ENCODE data around the gene ALKBH4. TPM values are rescaled to one million over a fixed set of nuclear protein-coding genes. Genes with fewer than 3 reads are reported as not detected.

Gene ALKBH4
- polyA plus RNA-seq, 1 of the 3 experiments (the other 2 are of a cell fraction), result 18.1 TPM

GRCh38 chr7:102424787-102425218 is 39.9 kb downstream of the ALKBH4 start:
- H3K36me3 ChIP-seq (replicated peaks in 1 of 2; ENCODE audit: control insufficient read depth in 1 of 2, insufficient read depth in 2 of 2, low read length in 1 of 2), result peaks cover 32 to 37% of the 10 kb centered on the region in 2 experiments
- H3K27me3 ChIP-seq (ENCODE audit: insufficient read depth), result no peaks in the 10 kb centered on the region
- no peaks in the 10 kb centered on the region for H3K9me3 ChIP-seq
- H3K4me1 ChIP-seq (ENCODE audit: control insufficient read depth in 1 of 2, insufficient read depth in 2 of 2, low read depth in 1 of 2, low read length in 1 of 2), result no peaks in the 10 kb centered on the region
- no peak overlapping the region for H3K27ac ChIP-seq (ENCODE audit: low read depth in 2 of 2, low read length in 1 of 2)
- whole genome bisulfite sequencing (ENCODE audit: low lambda C conversion rate), result 84% methylated on average over 10 of the region's 13 CpGs
- no peaks in the 10 kb centered on the region for H4K20me1 ChIP-seq (ENCODE audit: insufficient read depth)
- TF ChIP-seq SMC3 (IDR thresholded peaks at IDR 0.05; ENCODE audit: low read depth, low read length) (no peak), MXI1 (IDR thresholded peaks at IDR 0.05; ENCODE audit: low read depth, low read length) (no peak), FOXJ3 (CRISPR knock-in tag; IDR thresholded peaks at IDR 0.05) (no peak), CHD2 (IDR thresholded peaks at IDR 0.05; ENCODE audit: low read length, partially characterized antibody) (no peak), RAD21 (IDR thresholded peaks at IDR 0.05; ENCODE audit: low read length) (no peak), USF1 (IDR thresholded peaks at IDR 0.05; ENCODE audit: borderline replicate concordance, low read depth) (no peak), EZH2phosphoT487 (IDR thresholded peaks at IDR 0.05; ENCODE audit: borderline replicate concordance, low read depth) (no peak), JUND (IDR thresholded peaks at IDR 0.05) (no peak), YY1 (IDR thresholded peaks at IDR 0.05; ENCODE audit: low read depth) (no peak), SIN3A (IDR thresholded peaks at IDR 0.05; ENCODE audit: borderline replicate concordance, low read depth, low read length) (no peak), ZBTB33 (IDR thresholded peaks at IDR 0.05; ENCODE audit: borderline replicate concordance, low read depth) (no peak), TAF1 (IDR thresholded peaks at IDR 0.05; ENCODE audit: borderline replicate concordance, low read depth, low read length) (no peak), MAX (IDR thresholded peaks at IDR 0.05; ENCODE audit: low read depth) (no peak), RFX5 (IDR thresholded peaks at IDR 0.05; ENCODE audit: low read length) (no peak)
- H3K79me2 ChIP-seq (ENCODE audit: insufficient read depth), result peaks cover 6% of the 10 kb centered on the region; the same call in 1 of the 2 replicates
- CTCF ChIA-PET, result interaction anchor here (1.8 to 2.4 kb wide), 2 partner anchors 12 to 20 kb away, joined by 6 to 11 read pairs; no protein-coding TSS in a partner anchor
- H2AFZ ChIP-seq (ENCODE audit: low read depth), result no peak overlapping the region
- no peak overlapping the region for H3K9ac ChIP-seq
- peaks cover 6% of the 10 kb centered on the region for H3F3A ChIP-seq (replicated peaks; ENCODE audit: insufficient read depth)
- H3K4me3 ChIP-seq (ENCODE audit: low read depth in 2 of 2, low read length in 1 of 2), result no peak overlapping the region
- no peaks in the 10 kb centered on the region for H3K9me2 ChIP-seq
- no peak for DNase-seq
- H3K4me2 ChIP-seq, result no peak overlapping the region
- POLR2A ChIA-PET, result interaction anchor here (0.5 kb wide), 1 partner anchor 41 kb away, joined by 3 read pairs; no protein-coding TSS in a partner anchor

GRCh38 chr7:102424129-102424551 is 40.5 kb downstream of the ALKBH4 start:
- H4K20me1 ChIP-seq (ENCODE audit: insufficient read depth), result no peaks in the 10 kb centered on the region
- no peak overlapping the region for H3K27ac ChIP-seq (ENCODE audit: low read depth in 2 of 2, low read length in 1 of 2)
- peaks cover 33 to 39% of the 10 kb centered on the region in 2 experiments for H3K36me3 ChIP-seq (replicated peaks in 1 of 2; ENCODE audit: control insufficient read depth in 1 of 2, insufficient read depth in 2 of 2, low read length in 1 of 2)
- H3K4me2 ChIP-seq, result no peak overlapping the region
- H3K9me2 ChIP-seq, result no peaks in the 10 kb centered on the region
- no peaks in the 10 kb centered on the region for H3K4me1 ChIP-seq (ENCODE audit: control insufficient read depth in 1 of 2, insufficient read depth in 2 of 2, low read depth in 1 of 2, low read length in 1 of 2)
- no peaks in the 10 kb centered on the region for H3K9me3 ChIP-seq
- ChIA-PET CTCF (interaction anchor here (1.8 to 2.4 kb wide), 2 partner anchors 11 to 19 kb away, joined by 6 to 11 read pairs; no protein-coding TSS in a partner anchor), POLR2A (no interaction called here)
- 83% methylated on average over 5 of the region's 12 CpGs for WGBS (ENCODE audit: low lambda C conversion rate)
- DNase-seq, result no peak
- no peak overlapping the region for H3K9ac ChIP-seq
- peaks cover 6% of the 10 kb centered on the region for H3F3A ChIP-seq (replicated peaks; ENCODE audit: insufficient read depth)
- no peak overlapping the region for H3K4me3 ChIP-seq (ENCODE audit: low read depth in 2 of 2, low read length in 1 of 2)
- H3K79me2 ChIP-seq (ENCODE audit: insufficient read depth), result peaks cover 13% of the 10 kb centered on the region; the same call in 1 of the 2 replicates
- TF ChIP-seq JUND (IDR thresholded peaks at IDR 0.05), result no peak
- TF ChIP-seq REST (IDR thresholded peaks at IDR 0.05; ENCODE audit: low read depth, low read length), result no peak
- no peak for TF ChIP-seq TCF12 (IDR thresholded peaks at IDR 0.05)
- TF ChIP-seq RCOR1 (IDR thresholded peaks at IDR 0.05; ENCODE audit: low read length), result no peak
- no peak for TF ChIP-seq USF1 (IDR thresholded peaks at IDR 0.05; ENCODE audit: borderline replicate concordance, low read depth)
- no peaks in the 10 kb centered on the region for H3K27me3 ChIP-seq (ENCODE audit: insufficient read depth)
- no peak overlapping the region for H2AFZ ChIP-seq (ENCODE audit: low read depth)

Data from SK-N-SH (cell line).